Stimulated activated naive CD4-positive, alpha-beta T cell (primary cell): Measurements from ENCODE around the gene EDN1.

ENCODE experiments used
- DNase-seq, 6 experiments: peaks; one replicate each; lab custom pipeline; 2025; lab: John Stamatoyannopoulos, UW

Gene EDN1

DNA sequence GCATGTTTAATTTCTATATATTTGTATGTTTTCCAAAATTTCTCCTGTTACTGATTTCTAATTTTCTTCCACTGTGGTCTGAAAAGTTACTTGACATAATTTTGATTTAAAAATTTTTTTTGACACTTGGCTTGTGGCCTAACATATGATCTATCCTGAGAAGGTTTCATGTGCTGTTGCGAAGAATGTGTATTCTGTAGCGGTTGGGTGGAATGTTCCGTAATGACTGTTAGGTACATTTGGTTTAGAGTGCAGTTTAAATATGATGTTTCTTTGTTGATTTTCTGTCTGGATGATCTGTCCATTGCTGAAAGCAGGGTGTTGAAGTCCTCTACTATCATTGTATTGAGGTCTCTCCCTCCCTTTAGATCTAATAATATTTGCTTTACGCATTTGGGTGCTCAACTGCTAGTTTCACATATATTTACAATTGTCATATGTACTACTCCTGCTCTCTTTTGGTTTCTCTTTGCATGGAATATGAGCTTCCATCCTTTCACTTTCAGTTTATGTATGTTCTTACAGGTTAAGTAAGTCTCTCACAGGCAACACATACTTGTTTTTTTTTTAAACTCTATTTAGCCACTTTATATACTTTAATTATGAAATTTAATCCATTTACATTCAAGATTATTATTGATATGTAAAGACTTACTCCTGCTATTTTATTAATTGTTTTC lies 19.5 kb upstream of the EDN1 start:
- DNase-seq = no peak

- no peak for DNase-seq
Measured at GRCh38 chr6:12271594-12271993, 18.6 kb upstream of the EDN1 start.

DNA sequence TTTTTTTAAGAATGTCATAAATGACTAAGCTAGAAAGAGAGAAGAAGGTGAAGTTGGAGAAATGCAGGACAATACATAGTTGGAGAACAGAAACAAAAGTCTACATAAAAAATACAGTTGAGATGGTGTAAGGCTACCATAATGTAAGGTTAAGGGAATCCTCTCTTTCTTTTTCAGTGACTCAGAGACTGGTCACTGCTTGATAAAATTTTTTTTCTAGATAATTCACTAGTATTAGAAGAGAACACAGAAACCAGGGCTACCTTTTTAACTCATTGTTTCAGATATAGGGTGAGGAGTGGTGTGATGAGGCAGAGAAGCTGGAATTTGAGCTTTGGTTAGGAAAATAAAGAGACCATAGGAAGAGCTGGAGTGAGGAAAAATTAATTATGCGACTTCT lies 18.2 kb upstream of the EDN1 start:
- DNase-seq = no peak

DNA sequence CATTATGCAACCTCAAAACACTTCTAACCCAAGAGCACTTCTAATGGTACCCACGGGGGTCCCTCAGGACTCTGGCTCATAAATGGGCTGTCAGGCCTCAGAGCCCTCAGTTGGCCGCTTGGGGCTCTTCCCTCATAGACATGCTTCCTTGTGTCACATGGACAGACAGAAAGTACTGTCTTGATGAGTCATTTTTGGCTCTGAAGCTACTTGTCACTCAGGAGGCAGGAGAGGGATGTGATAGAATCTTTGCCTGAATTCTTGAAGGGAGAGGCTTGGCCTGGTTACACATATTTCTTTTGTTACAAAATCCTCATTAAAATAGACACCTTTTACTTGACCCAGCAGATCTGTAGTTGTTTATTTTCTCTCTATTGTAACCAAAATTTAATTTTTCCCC lies 15.1 kb upstream of the EDN1 start:
- no peak for DNase-seq

DNA sequence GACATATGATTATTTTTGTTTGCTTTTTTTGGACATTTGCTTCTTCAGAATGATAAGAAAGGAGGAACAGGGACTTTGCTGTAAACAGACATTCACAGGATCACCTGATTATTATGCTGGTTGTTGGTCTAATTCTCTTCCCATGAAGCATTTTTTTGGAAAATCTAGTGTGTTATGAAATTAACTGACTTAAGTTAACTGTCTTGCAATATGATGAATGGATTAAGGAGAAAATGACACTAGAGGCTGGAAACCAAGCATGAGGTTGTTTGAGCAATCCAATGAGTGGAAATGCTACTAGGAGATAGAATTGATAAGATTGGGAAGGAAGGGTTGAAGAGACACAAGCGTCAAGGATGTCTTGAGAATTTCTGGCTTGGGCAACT lies 13.2 kb upstream of the EDN1 start:
- no peak for DNase-seq

DNA sequence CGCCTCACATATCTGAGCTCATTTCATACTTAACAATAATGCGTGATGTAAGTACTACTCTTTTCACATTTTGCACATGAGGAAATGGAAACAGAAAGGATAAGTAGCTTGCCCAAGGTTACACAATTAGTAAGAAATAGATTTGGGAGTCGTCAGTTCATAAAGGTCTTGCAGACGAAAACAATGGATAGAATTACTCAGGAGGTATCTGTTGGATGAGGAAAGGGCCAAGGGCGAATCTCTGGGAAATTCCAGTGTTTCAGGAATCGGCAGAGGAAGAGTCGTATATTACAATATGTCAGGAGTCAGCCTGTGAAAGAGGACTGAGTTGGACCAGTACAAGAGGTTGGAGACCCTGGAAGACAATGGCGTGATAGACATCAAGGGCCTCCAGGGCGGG lies 12.8 kb upstream of the EDN1 start:
- no peak for DNase-seq

GRCh38 chr6:12278915-12279314 lies 11.2 kb upstream of the EDN1 start:
- DNase-seq = no peak

GRCh38 chr6:12279322-12280091 lies 10.7 kb upstream of the EDN1 start:
- no peak for DNase-seq

DNA sequence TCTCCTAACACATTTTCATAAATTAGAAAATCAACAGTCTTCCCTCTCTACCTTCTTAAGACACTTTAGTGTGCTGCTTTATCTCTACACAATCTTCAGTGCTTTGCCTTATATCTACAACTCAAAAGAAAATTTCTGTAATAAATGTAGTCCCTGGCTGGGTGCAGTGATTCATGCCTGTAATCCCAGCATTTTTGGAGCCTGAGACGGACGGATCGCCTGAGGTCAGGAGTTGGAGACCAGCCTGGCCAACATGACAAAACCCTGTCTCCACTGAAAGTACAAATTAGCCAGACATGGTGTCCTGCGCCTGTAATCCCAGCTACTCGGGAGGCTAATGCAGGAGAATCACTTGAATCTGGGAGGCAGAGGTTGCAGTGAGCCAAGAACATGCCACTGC lies 9.7 kb upstream of the EDN1 start:
- DNase-seq = no peak

- DNase-seq = no peak
Measured at GRCh38 chr6:12280902-12281301, 9.3 kb upstream of the EDN1 start.

DNA sequence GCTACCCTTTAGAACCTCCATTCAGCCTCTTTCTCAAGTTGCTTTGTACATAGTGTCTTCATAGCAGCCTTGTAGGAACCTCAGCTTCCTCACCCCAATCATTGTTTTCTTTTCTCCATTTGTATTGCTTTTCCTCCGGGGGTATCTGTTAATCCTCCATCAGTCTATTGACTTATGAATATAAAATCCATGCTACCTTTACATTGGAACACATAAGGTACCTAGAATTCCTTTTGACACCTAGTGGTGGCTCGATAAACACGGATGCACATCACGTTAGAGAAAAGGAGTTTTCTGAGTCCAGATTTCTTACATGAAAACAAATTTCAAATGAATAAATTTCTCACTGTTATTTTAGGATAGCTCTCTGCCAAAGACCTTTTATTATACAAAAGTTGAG lies 6.3 kb upstream of the EDN1 start:
- no peak for DNase-seq

DNA sequence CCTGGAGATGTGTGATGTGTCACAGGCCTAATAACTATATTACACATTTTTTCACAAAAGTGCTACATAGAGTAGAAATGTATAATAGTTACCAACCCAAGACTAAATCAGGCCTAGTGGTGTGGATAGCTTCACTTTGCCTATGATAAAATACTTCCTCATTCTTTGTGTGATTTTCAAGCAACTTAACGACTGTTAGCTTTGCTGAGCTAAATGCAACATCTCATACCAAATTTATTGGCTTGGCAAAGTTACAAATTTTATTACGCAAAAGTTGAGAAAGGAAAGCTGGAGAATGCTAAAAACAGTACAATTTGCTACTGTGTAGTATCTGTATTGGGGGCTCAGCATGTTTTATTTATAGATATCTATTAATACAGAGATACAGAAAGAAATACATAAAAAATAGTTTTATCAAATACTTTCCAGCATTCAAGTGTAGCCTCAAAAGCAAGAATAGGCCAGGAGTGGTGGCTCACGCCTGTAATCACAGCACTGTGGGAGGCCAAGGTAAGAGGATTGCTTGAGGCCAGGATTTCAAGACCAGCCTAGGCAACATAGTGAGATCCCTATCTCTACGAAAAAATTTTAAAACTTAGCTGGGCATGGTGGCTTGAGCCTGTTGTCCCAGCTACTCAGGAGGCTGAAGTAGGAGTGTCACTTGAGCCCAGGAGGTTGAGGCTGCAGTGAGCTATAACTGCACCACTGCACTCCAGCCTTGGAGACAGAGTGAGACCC lies 3.6 kb upstream of the EDN1 start:
- DNase-seq = no peak

DNA sequence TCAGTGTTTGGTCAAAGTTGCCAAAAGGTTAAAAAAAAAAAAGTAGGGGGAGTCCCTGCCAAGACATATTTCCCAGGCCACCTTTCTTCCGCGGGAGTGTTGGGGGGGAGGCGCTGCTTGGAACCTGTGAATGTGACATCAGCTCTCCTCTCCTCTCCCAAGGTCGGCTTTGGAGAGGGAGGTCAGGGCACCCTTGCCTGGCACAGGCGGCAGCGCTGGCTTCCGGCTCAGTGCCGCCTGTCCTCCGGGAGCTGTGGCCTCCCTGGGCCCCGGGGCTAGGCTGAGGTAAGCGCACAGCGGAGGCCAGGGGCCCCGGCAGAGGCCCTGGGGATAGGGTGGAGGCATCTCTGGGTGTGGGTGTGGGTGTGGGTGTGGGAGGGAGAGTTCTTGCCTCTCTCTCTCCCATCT lies 1.9 kb upstream of the EDN1 start:
- no peak for DNase-seq

DNA sequence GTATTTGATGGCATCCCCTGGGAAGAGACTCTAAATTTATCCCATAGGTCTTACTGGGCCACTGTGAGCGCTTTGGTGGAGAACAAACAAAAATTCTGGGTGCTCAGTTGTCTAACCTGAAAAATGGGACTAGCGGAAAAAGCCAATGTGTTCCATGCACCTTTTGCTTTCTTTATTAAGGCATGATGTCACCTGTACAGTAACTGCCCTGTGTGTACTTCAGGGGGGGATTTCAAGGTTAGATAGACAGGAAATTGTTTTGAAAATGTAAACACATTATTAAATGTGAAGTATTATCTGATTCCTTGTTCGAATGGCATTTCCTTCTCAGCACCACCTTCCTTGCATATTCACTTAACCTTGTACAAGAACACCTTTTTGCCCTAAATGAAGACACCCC lies 1.2 kb upstream of the EDN1 start:
- no peak for DNase-seq

- DNase-seq = peak in 5 of 6 experiments; percentile 2 to 41 (median 25)
Measured at GRCh38 chr6:12289365-12289919, 719 bp upstream of the EDN1 start.

- DNase-seq = no peak
Measured at GRCh38 chr6:12291071-12291838, 1.1 kb downstream of the EDN1 start.

- DNase-seq = no peak
Measured at GRCh38 chr6:12291839-12292604, 1.9 kb downstream of the EDN1 start.

DNA sequence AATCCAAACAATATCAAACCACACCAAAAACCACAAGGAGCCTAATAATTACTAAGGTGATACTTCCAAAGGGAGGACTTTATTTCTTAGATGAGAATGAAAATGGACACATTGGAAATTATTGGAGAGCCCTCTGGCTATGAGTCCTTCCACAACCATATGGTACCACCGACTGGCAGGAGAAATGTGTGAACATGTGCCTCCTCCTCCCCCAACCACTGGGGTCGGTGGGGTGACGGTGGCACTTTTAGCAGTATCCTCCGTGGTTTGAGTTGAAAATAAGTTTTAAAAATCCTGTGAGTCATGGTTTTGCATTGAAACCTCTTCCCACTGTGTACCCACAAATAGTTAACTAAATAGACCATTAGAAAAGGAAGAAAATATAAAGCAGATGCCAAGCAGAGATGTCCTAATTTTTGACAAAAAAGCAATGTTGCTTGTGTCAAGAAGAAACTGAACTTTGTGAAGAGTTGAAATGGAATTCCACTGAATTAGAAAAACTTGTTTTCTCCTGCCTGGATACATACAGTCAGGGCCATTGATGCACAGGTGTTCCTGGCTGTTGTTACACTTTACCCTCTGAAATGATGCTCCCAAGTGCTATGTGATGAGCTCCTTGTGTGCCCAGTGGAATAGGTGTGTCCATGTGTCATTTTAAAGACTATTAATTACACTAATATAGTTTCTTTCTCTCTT lies 3.2 kb downstream of the EDN1 start:
- no peak for DNase-seq

DNA sequence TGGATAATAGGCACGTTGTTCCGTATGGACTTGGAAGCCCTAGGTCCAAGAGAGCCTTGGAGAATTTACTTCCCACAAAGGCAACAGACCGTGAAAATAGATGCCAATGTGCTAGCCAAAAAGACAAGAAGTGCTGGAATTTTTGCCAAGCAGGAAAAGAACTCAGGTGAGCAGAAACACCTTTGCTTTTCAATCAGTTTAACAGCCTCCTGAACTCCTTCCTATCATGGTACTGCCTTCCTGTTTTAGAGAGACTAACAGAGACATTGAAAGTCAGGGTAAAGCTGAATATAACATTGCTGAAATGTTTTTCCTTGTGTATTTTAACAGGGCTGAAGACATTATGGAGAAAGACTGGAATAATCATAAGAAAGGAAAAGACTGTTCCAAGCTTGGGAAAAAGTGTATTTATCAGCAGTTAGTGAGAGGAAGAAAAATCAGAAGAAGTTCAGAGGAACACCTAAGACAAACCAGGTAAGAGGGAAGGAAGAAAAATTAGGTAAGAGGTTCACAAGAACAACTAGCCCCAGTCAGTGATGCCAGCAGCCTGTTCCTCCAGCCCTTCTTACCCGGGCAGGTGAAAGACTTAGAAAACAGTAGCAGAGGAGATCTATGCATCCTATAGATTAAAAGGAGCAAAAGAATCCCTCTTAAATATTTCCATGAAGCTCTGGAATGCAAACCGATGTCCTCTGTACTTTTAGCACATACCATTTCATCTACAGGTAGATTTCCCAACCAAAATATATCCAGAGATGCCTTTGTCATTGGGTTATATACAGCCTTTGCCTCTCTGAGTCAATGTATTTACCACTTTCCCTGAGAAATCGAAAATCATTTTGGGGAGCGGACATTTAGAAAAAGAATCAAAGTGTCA lies 4.0 kb downstream of the EDN1 start:
- DNase-seq = no peak
